ENCODE data around the gene SLC17A3. TPM values are rescaled to one million over a fixed set of nuclear protein-coding genes. Genes with fewer than 3 reads are reported as not detected.

The SLC17A3 gene
- polyA plus RNA-seq, 1 donor from 2014 or later, result not detected

GRCh38 chr6:25830458-25830857, 43.6 kb downstream of the SLC17A3 start:
- Histone ChIP-seq H4K20me1 (ENCODE audit: insufficient read depth) (no peaks in the 10 kb centered on the region), H3F3A (ENCODE audit: insufficient read depth, low read length, poor library complexity, severe bottlenecking) (no peaks in the 10 kb centered on the region), H3K79me2 (replicated peaks; ENCODE audit: insufficient read depth, low read length) (no peaks in the 10 kb centered on the region), H3K9me2 (ENCODE audit: insufficient read depth, low read length) (no peaks in the 10 kb centered on the region), H3K9ac (ENCODE audit: low read length) (no peak overlapping the region), H3K27ac (ENCODE audit: low read length) (no peak overlapping the region), H2AFZ (ENCODE audit: low read depth, low read length) (no peak overlapping the region), H3K9me3 (ENCODE audit: low read length) (no peaks in the 10 kb centered on the region), H3K4me3 (ENCODE audit: low read length) (no peak overlapping the region), H3K27me3 (ENCODE audit: insufficient read depth, low read depth, low read length) (no peaks in the 10 kb centered on the region), H3K36me3 (ENCODE audit: insufficient read depth, low read length) (no peaks in the 10 kb centered on the region), H3K4me2 (ENCODE audit: low read length) (no peak overlapping the region)
- TF ChIP-seq SMC3 (conservative IDR thresholded peaks at IDR 0.05; ENCODE audit: poor library complexity), result no peak
- TF ChIP-seq MXI1 (conservative IDR thresholded peaks at IDR 0.05; ENCODE audit: poor library complexity, severe bottlenecking), result no peak

- Histone ChIP-seq H3K36me3 (ENCODE audit: insufficient read depth, low read length) (no peaks in the 10 kb centered on the region), H3K9ac (ENCODE audit: low read length) (no peak overlapping the region), H3K27ac (ENCODE audit: low read length) (no peak overlapping the region), H3K4me2 (ENCODE audit: low read length) (no peak overlapping the region), H4K20me1 (ENCODE audit: insufficient read depth) (no peaks in the 10 kb centered on the region), H3K4me3 (ENCODE audit: low read length) (no peak overlapping the region), H2AFZ (ENCODE audit: low read depth, low read length) (no peak overlapping the region), H3F3A (ENCODE audit: insufficient read depth, low read length, poor library complexity, severe bottlenecking) (no peaks in the 10 kb centered on the region), H3K9me3 (ENCODE audit: low read length) (no peaks in the 10 kb centered on the region), H3K9me2 (ENCODE audit: insufficient read depth, low read length) (no peaks in the 10 kb centered on the region), H3K27me3 (ENCODE audit: insufficient read depth, low read depth, low read length) (no peaks in the 10 kb centered on the region), H3K79me2 (replicated peaks; ENCODE audit: insufficient read depth, low read length) (no peaks in the 10 kb centered on the region)
- TF ChIP-seq REST (IDR thresholded peaks at IDR 0.05; ENCODE audit: borderline replicate concordance) (no peak), MXI1 (conservative IDR thresholded peaks at IDR 0.05; ENCODE audit: poor library complexity, severe bottlenecking) (no peak), RAD21 (conservative IDR thresholded peaks at IDR 0.05) (no peak), CTCF (IDR thresholded peaks at IDR 0.05; ENCODE audit: poor library complexity, severe bottlenecking) (no peak), POLR2AphosphoS5 (IDR thresholded peaks at IDR 0.05) (no peak), TAF1 (IDR thresholded peaks at IDR 0.05; ENCODE audit: low read depth) (no peak), EZH2 (IDR thresholded peaks at IDR 0.05; ENCODE audit: borderline replicate concordance, insufficient read depth, low read length, poor library complexity, severe bottlenecking) (no peak), SMC3 (conservative IDR thresholded peaks at IDR 0.05; ENCODE audit: poor library complexity) (no peak), EP300 (conservative IDR thresholded peaks at IDR 0.05; ENCODE audit: poor library complexity, severe bottlenecking) (no peak)
These were observed 44.7 kb downstream of the SLC17A3 start for GRCh38 chr6:25829375-25829774.

- TF ChIP-seq SMC3 (conservative IDR thresholded peaks at IDR 0.05; ENCODE audit: poor library complexity), result no peak
- TF ChIP-seq CTCF (IDR thresholded peaks at IDR 0.05; ENCODE audit: poor library complexity, severe bottlenecking), result no peak
- no peak for TF ChIP-seq MXI1 (conservative IDR thresholded peaks at IDR 0.05; ENCODE audit: poor library complexity, severe bottlenecking)
- no peak for TF ChIP-seq EZH2 (IDR thresholded peaks at IDR 0.05; ENCODE audit: borderline replicate concordance, insufficient read depth, low read length, poor library complexity, severe bottlenecking)
- no peak for TF ChIP-seq TAF1 (IDR thresholded peaks at IDR 0.05; ENCODE audit: low read depth)
- TF ChIP-seq RAD21 (conservative IDR thresholded peaks at IDR 0.05), result no peak
- TF ChIP-seq EP300 (conservative IDR thresholded peaks at IDR 0.05; ENCODE audit: poor library complexity, severe bottlenecking), result no peak
- TF ChIP-seq POLR2AphosphoS5 (IDR thresholded peaks at IDR 0.05), result no peak
- no peak for TF ChIP-seq REST (IDR thresholded peaks at IDR 0.05; ENCODE audit: borderline replicate concordance)
- H2AFZ ChIP-seq (ENCODE audit: low read depth, low read length), result no peak overlapping the region
- H3K9ac ChIP-seq (ENCODE audit: low read length), result no peak overlapping the region
- no peaks in the 10 kb centered on the region for H3K36me3 ChIP-seq (ENCODE audit: insufficient read depth, low read length)
- H3K79me2 ChIP-seq (replicated peaks; ENCODE audit: insufficient read depth, low read length), result no peaks in the 10 kb centered on the region
- H4K20me1 ChIP-seq (ENCODE audit: insufficient read depth), result no peaks in the 10 kb centered on the region
- H3K27me3 ChIP-seq (ENCODE audit: insufficient read depth, low read depth, low read length), result no peaks in the 10 kb centered on the region
- H3K9me2 ChIP-seq (ENCODE audit: insufficient read depth, low read length), result no peaks in the 10 kb centered on the region
- no peak overlapping the region for H3K4me2 ChIP-seq (ENCODE audit: low read length)
- H3F3A ChIP-seq (ENCODE audit: insufficient read depth, low read length, poor library complexity, severe bottlenecking), result no peaks in the 10 kb centered on the region
- no peak overlapping the region for H3K4me3 ChIP-seq (ENCODE audit: low read length)
- no peaks in the 10 kb centered on the region for H3K9me3 ChIP-seq (ENCODE audit: low read length)
- H3K27ac ChIP-seq (ENCODE audit: low read length), result no peak overlapping the region
These were observed 52.7 kb downstream of the SLC17A3 start for GRCh38 chr6:25821341-25821740.
